ENCODE measurements around the gene HERC2.

HERC2 gene

GRCh38 chr15:28133281-28133680, 188.7 kb downstream of the HERC2 start:
- H3K27ac ChIP-seq = no peak overlapping the region

GRCh38 chr15:28132524-28133275, 189.3 kb downstream of the HERC2 start:
- no peak for TF ChIP-seq ZFX (IDR thresholded peaks at IDR 0.05; ENCODE audit: borderline replicate concordance)
- no peak for TF ChIP-seq CTCF (IDR thresholded peaks at IDR 0.05)
- no peak overlapping the region for H3K27ac ChIP-seq

More at GRCh38 chr15:28133281-28133680, 188.7 kb downstream of the HERC2 start:
- TF ChIP-seq CTCF (IDR thresholded peaks at IDR 0.05) = no peak
- no peak for TF ChIP-seq ZFX (IDR thresholded peaks at IDR 0.05; ENCODE audit: borderline replicate concordance)

GRCh38 chr15:28131946-28132345, 190.0 kb downstream of the HERC2 start:
- no peak overlapping the region for H3K27ac ChIP-seq
- no peak for TF ChIP-seq CTCF (IDR thresholded peaks at IDR 0.05)
- TF ChIP-seq ZFX (IDR thresholded peaks at IDR 0.05; ENCODE audit: borderline replicate concordance) = no peak

- H3K27ac ChIP-seq = no peak overlapping the region
- TF ChIP-seq CTCF (IDR thresholded peaks at IDR 0.05) = no peak
- TF ChIP-seq ZFX (IDR thresholded peaks at IDR 0.05; ENCODE audit: borderline replicate concordance) = no peak
Observed at GRCh38 chr15:28131400-28131799, 190.6 kb downstream of the HERC2 start.

- TF ChIP-seq ZFX (IDR thresholded peaks at IDR 0.05; ENCODE audit: borderline replicate concordance) = no peak
- no peak for TF ChIP-seq CTCF (IDR thresholded peaks at IDR 0.05)
- H3K27ac ChIP-seq = no peak overlapping the region
Observed at GRCh38 chr15:28130651-28131050, 191.3 kb downstream of the HERC2 start.

- no peak overlapping the region for H3K27ac ChIP-seq
- no peak for TF ChIP-seq CTCF (IDR thresholded peaks at IDR 0.05)
- TF ChIP-seq ZFX (IDR thresholded peaks at IDR 0.05; ENCODE audit: borderline replicate concordance) = no peak
Observed at GRCh38 chr15:28129231-28129848, 192.6 kb downstream of the HERC2 start.

GRCh38 chr15:28128031-28128430, 193.9 kb downstream of the HERC2 start:
- H3K27ac ChIP-seq = no peak overlapping the region
- TF ChIP-seq ZFX (IDR thresholded peaks at IDR 0.05; ENCODE audit: borderline replicate concordance) (no peak), CTCF (IDR thresholded peaks at IDR 0.05) (no peak)
